Tracheal epithelial cell (primary cell): Measurements from ENCODE around the gene ALDH5A1. TPM values are rescaled to one million over a fixed set of nuclear protein-coding genes. Genes with fewer than 3 reads are reported as not detected.

Experiments
- total RNA-seq: library from RNA; depleted of rRNA; stranded (reverse); fragments of >200 nt; gene quantifications from 2 replicates; pipeline ENCODE4 v1.2.1, GENCODE V29; 2014

The ALDH5A1 gene
- 2.3 and 2.4 TPM in 2 replicates for total RNA-seq

DNA sequence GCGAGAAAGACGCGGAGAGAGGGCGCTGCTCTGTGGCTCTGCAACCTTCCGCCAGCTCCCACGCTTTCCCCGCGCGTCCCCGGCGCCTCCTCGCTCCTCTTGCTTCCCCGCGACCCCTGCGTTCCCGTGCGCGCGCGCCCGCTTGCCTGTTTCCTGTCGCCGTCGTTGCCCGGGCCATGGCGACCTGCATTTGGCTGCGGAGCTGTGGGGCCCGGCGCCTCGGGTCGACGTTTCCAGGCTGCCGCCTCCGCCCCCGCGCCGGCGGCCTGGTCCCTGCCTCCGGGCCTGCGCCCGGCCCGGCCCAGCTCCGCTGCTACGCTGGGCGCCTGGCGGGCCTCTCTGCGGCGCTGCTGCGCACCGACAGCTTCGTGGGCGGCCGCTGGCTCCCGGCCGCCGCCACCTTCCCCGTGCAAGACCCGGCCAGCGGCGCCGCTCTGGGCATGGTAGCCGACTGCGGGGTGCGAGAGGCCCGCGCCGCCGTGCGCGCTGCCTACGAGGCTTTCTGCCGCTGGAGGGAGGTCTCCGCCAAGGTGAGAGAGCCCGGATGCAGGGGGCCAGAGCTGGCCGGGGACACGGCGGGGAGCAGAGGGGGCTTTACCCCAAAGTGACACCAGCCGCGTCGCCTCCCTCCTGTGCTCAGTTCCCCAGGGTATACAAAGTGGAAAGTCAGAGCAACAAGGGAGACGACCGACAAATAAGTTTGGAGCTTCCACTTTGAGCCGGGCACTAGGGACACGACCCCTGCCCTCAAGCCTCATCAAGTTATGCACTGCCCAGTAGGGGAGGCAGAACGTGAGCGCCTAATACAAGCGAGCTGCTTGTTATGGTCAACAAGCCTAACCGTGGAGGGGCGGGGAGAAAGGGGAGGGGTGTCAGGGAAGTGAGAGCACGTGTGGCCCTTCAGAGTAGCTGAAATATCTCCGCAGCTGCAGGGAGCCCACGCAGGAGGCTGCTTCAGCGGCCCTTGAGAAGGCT, at the start of gene ALDH5A1:
Gene ALDH5A1, plus strand, starts transcription at position 149 of the 975 bp plus-strand sequence. Its CDS starts 28 bp downstream, at position 177.

DNA sequence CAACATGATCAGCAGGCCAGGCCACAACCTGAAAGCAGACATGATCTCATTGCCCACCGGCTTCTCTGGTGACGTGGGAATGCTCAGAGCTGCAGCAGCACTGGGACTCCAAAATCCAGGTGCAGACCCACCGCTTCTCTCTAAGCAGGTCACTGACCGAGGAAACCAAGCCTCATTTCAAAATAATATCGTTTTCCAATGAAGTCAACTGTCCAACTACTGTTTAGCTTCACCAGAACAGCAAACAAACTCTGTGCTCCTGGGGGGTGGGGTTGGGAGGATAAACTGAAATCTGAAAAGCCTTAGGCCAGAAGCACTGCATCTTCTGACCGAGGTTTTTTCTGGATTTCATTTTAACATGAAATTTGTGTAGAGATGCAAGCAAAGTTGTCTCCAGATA, 5.3 kb upstream of the ALDH5A1 start, which contains the start of gene GPLD1:
Gene GPLD1, minus strand, starts transcription at position 109 of the 400 bp plus-strand sequence. Its CDS starts 67 bp downstream, at position 42.

Other genes starting within 250 kb of the ALDH5A1 start
- gene DCDC2, start 136.9 kb upstream of the ALDH5A1 start, total RNA-seq, result 0.43 and 55.7 TPM in 2 replicates
- gene MRS2, start 92.0 kb upstream of the ALDH5A1 start, total RNA-seq, result 34.7 and 43.7 TPM in 2 replicates
- gene GPLD1, start 5.4 kb upstream of the ALDH5A1 start, total RNA-seq, result 0.21 TPM in 1 of 2 replicates, not detected in the other
- gene KIAA0319, start 151.2 kb downstream of the ALDH5A1 start, total RNA-seq, result under 0.01 and 0.21 TPM in 2 replicates
- gene TDP2, start 171.9 kb downstream of the ALDH5A1 start, total RNA-seq, result 16.4 and 18.1 TPM in 2 replicates
- 7.7 and 11.3 TPM in 2 replicates for gene ACOT13, start 172.1 kb downstream of the ALDH5A1 start, total RNA-seq
- gene C6orf62, start 224.2 kb downstream of the ALDH5A1 start, total RNA-seq, result 90.4 and 146 TPM in 2 replicates